Measurements from ENCODE around the gene RASAL2.

Gene RASAL2

GRCh38 chr1:178277793-178278530 lies 184.1 kb downstream of the RASAL2 start:
- H3K4me3 ChIP-seq (ENCODE audit: low read depth, low read length), result no peak overlapping the region
- no peak for TF ChIP-seq CTCF (IDR thresholded peaks at IDR 0.05; ENCODE audit: low read depth, low read length)
- no peak for DNase-seq (ENCODE audit: low read depth, low spot score)
- in situ Hi-C loops (cut with HindIII; ENCODE audit: low sequenced_read_pairs), result loop anchor here (25.0 kb wide), 1 partner anchor 291 kb away; no protein-coding TSS in a partner anchor

GRCh38 chr1:178278916-178279686 lies 185.2 kb downstream of the RASAL2 start:
- DNase-seq (ENCODE audit: low read depth, low spot score), result no peak
- in situ Hi-C loops (cut with HindIII; ENCODE audit: low sequenced_read_pairs), result loop anchor here (25.0 kb wide), 1 partner anchor 292 kb away; no protein-coding TSS in a partner anchor

DNA sequence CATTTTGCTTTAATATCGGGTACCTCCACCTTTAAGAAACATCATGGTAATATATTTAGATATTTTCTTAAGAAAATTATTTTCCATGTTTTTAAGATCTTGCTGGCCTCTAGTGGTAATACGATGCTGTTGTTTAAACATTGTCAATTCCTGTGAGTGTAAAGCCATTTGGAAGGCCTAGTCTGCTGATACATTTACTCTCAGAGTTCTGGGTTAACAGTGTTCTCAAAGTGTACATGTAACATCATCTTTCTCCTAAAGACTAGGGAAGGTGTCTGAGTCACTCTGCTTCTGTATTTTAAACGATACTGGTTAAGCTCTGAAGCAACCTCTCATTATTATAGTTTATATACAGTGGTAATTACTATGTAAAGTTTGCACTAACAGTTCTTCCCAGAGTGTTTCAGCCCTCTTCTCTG lies 189.1 kb downstream of the RASAL2 start:
- TF ChIP-seq CTCF (IDR thresholded peaks at IDR 0.05; ENCODE audit: low read depth, low read length), result peak; percentile 59
- peak; percentile 82 for DNase-seq (ENCODE audit: low read depth, low spot score)
- no peak overlapping the region for H3K4me3 ChIP-seq (ENCODE audit: low read depth, low read length)
- in situ Hi-C loops (cut with HindIII; ENCODE audit: low sequenced_read_pairs), result loop anchor here (25.0 kb wide), 1 partner anchor 296 kb away; no protein-coding TSS in a partner anchor

More at GRCh38 chr1:178278916-178279686, 185.2 kb downstream of the RASAL2 start:
- H3K4me3 ChIP-seq (ENCODE audit: low read depth, low read length), result no peak overlapping the region
- no peak for TF ChIP-seq CTCF (IDR thresholded peaks at IDR 0.05; ENCODE audit: low read depth, low read length)

DNA sequence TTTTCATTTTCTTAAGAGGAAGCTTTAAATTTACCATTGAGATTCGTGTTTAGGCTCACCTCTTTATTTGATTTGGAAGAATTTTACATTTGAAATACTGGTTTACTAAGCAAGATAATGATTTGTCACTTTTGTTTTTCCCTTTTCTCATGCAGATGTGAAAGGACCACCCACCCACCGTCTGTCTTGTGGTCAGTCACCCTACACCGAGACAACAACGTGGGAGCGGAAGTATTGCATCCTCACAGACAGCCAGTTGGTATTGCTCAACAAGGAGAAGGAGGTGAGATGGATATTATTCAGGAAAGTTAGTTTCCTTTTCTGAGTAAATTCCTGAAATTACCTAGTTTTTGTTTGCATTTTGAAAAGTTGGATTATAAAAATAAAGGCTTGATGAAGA lies 189.5 kb downstream of the RASAL2 start:
- H3K4me3 ChIP-seq (ENCODE audit: low read depth, low read length), result no peak overlapping the region
- no peak for TF ChIP-seq CTCF (IDR thresholded peaks at IDR 0.05; ENCODE audit: low read depth, low read length)
- DNase-seq (ENCODE audit: low read depth, low spot score), result peak; percentile 30
- in situ Hi-C loops (cut with HindIII; ENCODE audit: low sequenced_read_pairs), result loop anchor here (25.0 kb wide), 1 partner anchor 296 kb away; no protein-coding TSS in a partner anchor

DNA sequence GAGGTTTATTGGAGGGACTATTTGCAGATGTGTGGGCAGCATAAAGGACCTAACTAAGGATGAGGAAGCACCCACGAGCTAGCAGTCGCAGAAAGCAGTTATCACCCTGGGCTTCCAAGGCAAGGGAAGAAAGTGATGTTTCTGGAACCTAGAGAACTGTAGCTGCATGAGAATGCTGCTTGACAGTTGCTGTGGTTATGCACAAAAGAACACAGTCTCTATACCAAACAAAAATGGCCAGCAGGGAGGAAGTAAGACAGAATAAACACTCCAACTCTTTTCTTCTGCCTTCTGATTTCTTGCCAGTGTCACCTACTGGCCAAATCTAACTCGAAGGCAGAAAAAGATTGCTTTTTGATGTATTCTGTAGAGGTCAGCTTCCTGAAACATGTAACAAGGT lies 190.2 kb downstream of the RASAL2 start:
- peak; percentile 6 for DNase-seq (ENCODE audit: low read depth, low spot score)
- no peak overlapping the region for H3K4me3 ChIP-seq (ENCODE audit: low read depth, low read length)
- in situ Hi-C loops (cut with HindIII; ENCODE audit: low sequenced_read_pairs), result loop anchor here (25.0 kb wide), 1 partner anchor 297 kb away; no protein-coding TSS in a partner anchor
- TF ChIP-seq CTCF (IDR thresholded peaks at IDR 0.05; ENCODE audit: low read depth, low read length), result no peak

- H3K4me3 ChIP-seq (ENCODE audit: low read depth, low read length), result no peak overlapping the region
- in situ Hi-C loops (cut with HindIII; ENCODE audit: low sequenced_read_pairs), result loop anchor here (25.0 kb wide), 1 partner anchor 304 kb away; no protein-coding TSS in a partner anchor
- no peak for TF ChIP-seq CTCF (IDR thresholded peaks at IDR 0.05; ENCODE audit: low read depth, low read length)
- no peak for DNase-seq (ENCODE audit: low read depth, low spot score)
Observed at GRCh38 chr1:178291166-178291565, 197.3 kb downstream of the RASAL2 start.

Measured in astrocyte of the spinal cord (primary cell).